MCF 10A (cell line): ENCODE measurements around the gene AP1G1. TPM values are rescaled to one million over a fixed set of nuclear protein-coding genes. Genes with fewer than 3 reads are reported as not detected.

Experiments used
- BruUV-seq: library from RNA; stranded (reverse); fragments of 400-500 nt; replicated peaks from 2 replicates; lab custom pipeline; 2021; lab: Mats Ljungman, UMichigan
- CTCF ChIA-PET: fragments of 300-600 bp; sonication (Branson Sonifier 250); formaldehyde crosslinking; extraction: SDS; loops from one replicate; lab custom pipeline; 2021; ENCODE audit warnings: antibody characterized with exemption, inconsistent platforms; lab: Yijun Ruan, JAX
- POLR2A ChIA-PET: fragments of 300-600, 350-650 bp; sonication (Branson Sonifier 250); formaldehyde crosslinking; extraction: SDS; loops from one replicate; lab custom pipeline; 2020; ENCODE audit warnings: antibody characterized with exemption, inconsistent platforms; lab: Yijun Ruan, JAX
- DNase-seq: peaks from one replicate; pipeline ENCODE4 v3.0.0-alpha.2; 2018; ENCODE audit not compliant: unreplicated experiment
- H3K27ac Mint-ChIP-seq: one replicate; pipeline ENCODE4 v1.8.0; 2022; ENCODE audit warnings: mild to moderate bottlenecking, low read depth, mixed read lengths; ENCODE audit not compliant: unreplicated experiment
- H3K27me3 Mint-ChIP-seq: one replicate; pipeline ENCODE4 v1.8.0; 2022; ENCODE audit warnings: mixed read lengths; ENCODE audit not compliant: insufficient read depth, unreplicated experiment
- H3K36me3 Mint-ChIP-seq: one replicate; pipeline ENCODE4 v1.8.0; 2022; ENCODE audit warnings: mild to moderate bottlenecking, moderate library complexity, mixed read lengths; ENCODE audit not compliant: insufficient read depth, unreplicated experiment
- H3K4me1 Mint-ChIP-seq: one replicate; pipeline ENCODE4 v1.8.0; 2022; ENCODE audit warnings: mixed read lengths; ENCODE audit not compliant: insufficient read depth, unreplicated experiment
- H3K4me3 Mint-ChIP-seq: one replicate; pipeline ENCODE4 v1.8.0; 2022; ENCODE audit warnings: mild to moderate bottlenecking, moderate library complexity, mixed read lengths; ENCODE audit not compliant: unreplicated experiment
- H3K9me3 Mint-ChIP-seq: one replicate; pipeline ENCODE4 v1.8.0; 2022; ENCODE audit warnings: mixed read lengths; ENCODE audit not compliant: unreplicated experiment
- intact Hi-C: fragments of 100-400 bp; cut with micrococcal nuclease; formaldehyde crosslinking; loops from 2 replicates; pipeline ENCODE4 v1.14.1; 2022
- total RNA-seq: library from RNA; stranded (reverse); gene quantifications from 2 replicates; pipeline ENCODE4 v1.2.3, GENCODE V29; 2022
- TF ChIP-seq, protein P1 (sequence below): fragments of 200-600 bp; IDR thresholded peaks from one replicate; pipeline ENCODE4 v1.8.0; 2022; ENCODE audit warnings: antibody characterized with exemption, mild to moderate bottlenecking; ENCODE audit not compliant: unreplicated experiment

Gene AP1G1
- total RNA-seq, 1 experiment from 2014 or later, result 99.5 TPM

- POLR2A ChIA-PET, result interaction anchor here (0.8 kb wide), 1 partner anchor 32 kb away, joined by 3 read pairs; no protein-coding TSS in a partner anchor
- Mint-ChIP-seq H3K9me3 (no peaks in the 10 kb centered on the region), H3K27ac (no peak overlapping the region), H3K4me3 (no peak overlapping the region), H3K4me1 (no peaks in the 10 kb centered on the region), H3K27me3 (no peaks in the 10 kb centered on the region), H3K36me3 (peaks cover 63% of the 10 kb centered on the region)
- CTCF ChIA-PET, result interaction anchor here (0.7 to 0.9 kb wide), 2 partner anchors 106 to 127 kb away, joined by 3 to 4 read pairs; no protein-coding TSS in a partner anchor
- intact Hi-C loops, result no loop called here
- TF ChIP-seq, protein P1, sequence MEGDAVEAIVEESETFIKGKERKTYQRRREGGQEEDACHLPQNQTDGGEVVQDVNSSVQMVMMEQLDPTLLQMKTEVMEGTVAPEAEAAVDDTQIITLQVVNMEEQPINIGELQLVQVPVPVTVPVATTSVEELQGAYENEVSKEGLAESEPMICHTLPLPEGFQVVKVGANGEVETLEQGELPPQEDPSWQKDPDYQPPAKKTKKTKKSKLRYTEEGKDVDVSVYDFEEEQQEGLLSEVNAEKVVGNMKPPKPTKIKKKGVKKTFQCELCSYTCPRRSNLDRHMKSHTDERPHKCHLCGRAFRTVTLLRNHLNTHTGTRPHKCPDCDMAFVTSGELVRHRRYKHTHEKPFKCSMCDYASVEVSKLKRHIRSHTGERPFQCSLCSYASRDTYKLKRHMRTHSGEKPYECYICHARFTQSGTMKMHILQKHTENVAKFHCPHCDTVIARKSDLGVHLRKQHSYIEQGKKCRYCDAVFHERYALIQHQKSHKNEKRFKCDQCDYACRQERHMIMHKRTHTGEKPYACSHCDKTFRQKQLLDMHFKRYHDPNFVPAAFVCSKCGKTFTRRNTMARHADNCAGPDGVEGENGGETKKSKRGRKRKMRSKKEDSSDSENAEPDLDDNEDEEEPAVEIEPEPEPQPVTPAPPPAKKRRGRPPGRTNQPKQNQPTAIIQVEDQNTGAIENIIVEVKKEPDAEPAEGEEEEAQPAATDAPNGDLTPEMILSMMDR, result no peak
- BruUV-seq, result no TSS peak
- no peak for DNase-seq
These were observed 31.3 kb downstream of the AP1G1 start for GRCh38 chr16:71777329-71777728.

GRCh38 chr16:71775949-71776348 lies 32.7 kb downstream of the AP1G1 start:
- TF ChIP-seq, protein P1, result no peak
- no peak for DNase-seq
- Mint-ChIP-seq H3K4me3 (no peak overlapping the region), H3K4me1 (no peaks in the 10 kb centered on the region), H3K9me3 (peaks cover 4% of the 10 kb centered on the region), H3K27me3 (no peaks in the 10 kb centered on the region), H3K27ac (no peak overlapping the region), H3K36me3 (peaks cover 75% of the 10 kb centered on the region)
- ChIA-PET POLR2A (interaction anchor here (0.7 kb wide), 1 partner anchor 9 kb away, joined by 3 read pairs; no protein-coding TSS in a partner anchor), CTCF (no interaction called here)
- BruUV-seq, result no TSS peak
- intact Hi-C loops, result no loop called here

- Mint-ChIP-seq H3K36me3 (peaks cover 89% of the 10 kb centered on the region), H3K9me3 (peaks cover 6% of the 10 kb centered on the region), H3K27ac (no peak overlapping the region), H3K4me1 (no peaks in the 10 kb centered on the region), H3K4me3 (no peak overlapping the region), H3K27me3 (no peaks in the 10 kb centered on the region)
- DNase-seq, result no peak
- intact Hi-C loops, result no loop called here
- no TSS peak for BruUV-seq
- CTCF ChIA-PET, result interaction anchor here (0.6 kb wide), 1 partner anchor 29 kb away, joined by 5 read pairs; no protein-coding TSS in a partner anchor
- TF ChIP-seq, protein P1, result no peak
- POLR2A ChIA-PET, result interaction anchor here (1.6 kb wide), 1 partner anchor 48 kb away, joined by 4 read pairs; no protein-coding TSS in a partner anchor
These were observed 37.1 kb downstream of the AP1G1 start for GRCh38 chr16:71771571-71771970.

- ChIA-PET POLR2A (no interaction called here), CTCF (interaction anchor here (0.5 kb wide), 1 partner anchor 1186 kb away, joined by 3 read pairs; no protein-coding TSS in a partner anchor)
- Mint-ChIP-seq H3K4me3 (no peak overlapping the region), H3K9me3 (peaks cover 6% of the 10 kb centered on the region), H3K27ac (no peak overlapping the region), H3K36me3 (peaks cover 83% of the 10 kb centered on the region), H3K4me1 (no peaks in the 10 kb centered on the region), H3K27me3 (no peaks in the 10 kb centered on the region)
- DNase-seq, result no peak
- intact Hi-C loops, result loop anchor here (10.0 kb wide), 1 partner anchor 76 kb away; the partner anchor contains the start of gene ATXN1L
- TF ChIP-seq, protein P1, result no peak
- BruUV-seq, result no TSS peak
These were observed 39.4 kb downstream of the AP1G1 start for GRCh38 chr16:71769222-71769621.
